IPS-15b (cell line): ENCODE measurements around the gene FSTL5.

Experiments
- H3K27me3 ChIP-seq: one replicate; pipeline ENCODE4 v1.6.1; 2013; ENCODE audit warnings: low read length; ENCODE audit not compliant: control insufficient read depth, insufficient read depth
- H3K36me3 ChIP-seq: one replicate; pipeline ENCODE4 v1.6.1; 2013; ENCODE audit warnings: low read length; ENCODE audit not compliant: control insufficient read depth, insufficient read depth
- H3K4me1 ChIP-seq: one replicate; pipeline ENCODE4 v1.6.1; 2013; ENCODE audit warnings: mild to moderate bottlenecking, low read length; ENCODE audit not compliant: control insufficient read depth, insufficient read depth
- H3K4me3 ChIP-seq: one replicate; pipeline ENCODE4 v1.5.1; 2013; ENCODE audit warnings: low read depth, low read length
- H3K9ac ChIP-seq: one replicate; pipeline ENCODE4 v1.6.1; 2013; ENCODE audit warnings: low read depth, mild to moderate bottlenecking, low read length
- H3K9me3 ChIP-seq: one replicate; pipeline ENCODE4 v1.6.1; 2013; ENCODE audit warnings: mild to moderate bottlenecking, low read length; ENCODE audit not compliant: control insufficient read depth, insufficient read depth

Gene FSTL5

GRCh38 chr4:161336016-161336530 is 827.7 kb downstream of the FSTL5 start:
- no peaks in the 10 kb centered on the region for H3K9me3 ChIP-seq
- H3K4me3 ChIP-seq = no peak overlapping the region
- H3K4me1 ChIP-seq = no peaks in the 10 kb centered on the region
- H3K9ac ChIP-seq = no peak overlapping the region
- no peaks in the 10 kb centered on the region for H3K27me3 ChIP-seq
- no peaks in the 10 kb centered on the region for H3K36me3 ChIP-seq
